ENCODE measurements around the gene SRP54. TPM values are rescaled to one million over a fixed set of nuclear protein-coding genes. Genes with fewer than 3 reads are reported as not detected.
"Not testable (repeated sequence)": the region's sequence is repeated elsewhere in the genome, so short reads cannot be mapped to it uniquely, and the experiment has no call there.

SRP54 gene
- total RNA-seq, 1 experiment from 2014 or later, result 57.6 TPM

DNA sequence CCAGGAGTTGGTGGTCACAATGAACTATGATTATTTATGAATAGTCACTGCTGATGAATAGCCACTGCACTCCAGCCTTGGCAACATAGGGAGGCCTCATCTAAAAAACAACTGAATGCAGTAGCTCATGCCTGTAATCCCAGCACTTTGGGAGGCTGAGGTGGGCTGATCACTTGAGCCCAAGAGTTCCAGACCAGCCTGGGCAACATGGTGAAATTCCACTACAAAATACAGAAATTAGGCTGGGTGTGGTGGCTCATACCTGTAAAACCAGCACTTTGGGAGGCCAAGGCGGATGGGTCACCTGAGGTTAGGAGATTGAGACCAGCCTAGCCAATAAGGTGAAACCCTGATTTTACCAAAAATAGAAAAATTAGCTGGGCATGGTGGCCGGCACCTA lies 49.8 kb downstream of the SRP54 start:
- H3K4me3 Mint-ChIP-seq (ENCODE audit: low read depth, unreplicated experiment), result no peak overlapping the region
- CTCF ChIA-PET, result no interaction called here
- intact Hi-C loops (cut with micrococcal nuclease; ENCODE audit: unreplicated experiment), result no loop called here
- no TSS peak for BruUV-seq (replicated peaks)
- peaks cover 9% of the 10 kb centered on the region for H3K36me3 Mint-ChIP-seq (ENCODE audit: insufficient read depth, unreplicated experiment)
- H3K27ac Mint-ChIP-seq (ENCODE audit: unreplicated experiment), result no peak overlapping the region
- TF ChIP-seq CTCF (IDR thresholded peaks at IDR 0.05; ENCODE audit: unreplicated experiment), result no peak
- peaks cover 3% of the 10 kb centered on the region for H3K9me3 Mint-ChIP-seq (ENCODE audit: low read depth, unreplicated experiment)
- no peak for DNase-seq
- H3K27me3 Mint-ChIP-seq (ENCODE audit: unreplicated experiment), result no peaks in the 10 kb centered on the region
- H3K4me1 Mint-ChIP-seq (ENCODE audit: low read depth, unreplicated experiment), result no peaks in the 10 kb centered on the region

- Mint-ChIP-seq H3K4me1 (ENCODE audit: low read depth, unreplicated experiment) (no peaks in the 10 kb centered on the region), H3K27ac (ENCODE audit: unreplicated experiment) (no peak overlapping the region), H3K9me3 (ENCODE audit: low read depth, unreplicated experiment) (peaks cover 3% of the 10 kb centered on the region), H3K36me3 (ENCODE audit: insufficient read depth, unreplicated experiment) (no peaks in the 10 kb centered on the region), H3K27me3 (ENCODE audit: unreplicated experiment) (no peaks in the 10 kb centered on the region), H3K4me3 (ENCODE audit: low read depth, unreplicated experiment) (no peak overlapping the region)
- TF ChIP-seq CTCF (IDR thresholded peaks at IDR 0.05; ENCODE audit: unreplicated experiment), result no peak
- BruUV-seq (replicated peaks), result no TSS peak
- no peak for DNase-seq
- intact Hi-C loops (cut with micrococcal nuclease; ENCODE audit: unreplicated experiment), result no loop called here
- CTCF ChIA-PET, result no interaction called here
Measured at GRCh38 chr14:35034440-35034833, 51.6 kb downstream of the SRP54 start.

DNA sequence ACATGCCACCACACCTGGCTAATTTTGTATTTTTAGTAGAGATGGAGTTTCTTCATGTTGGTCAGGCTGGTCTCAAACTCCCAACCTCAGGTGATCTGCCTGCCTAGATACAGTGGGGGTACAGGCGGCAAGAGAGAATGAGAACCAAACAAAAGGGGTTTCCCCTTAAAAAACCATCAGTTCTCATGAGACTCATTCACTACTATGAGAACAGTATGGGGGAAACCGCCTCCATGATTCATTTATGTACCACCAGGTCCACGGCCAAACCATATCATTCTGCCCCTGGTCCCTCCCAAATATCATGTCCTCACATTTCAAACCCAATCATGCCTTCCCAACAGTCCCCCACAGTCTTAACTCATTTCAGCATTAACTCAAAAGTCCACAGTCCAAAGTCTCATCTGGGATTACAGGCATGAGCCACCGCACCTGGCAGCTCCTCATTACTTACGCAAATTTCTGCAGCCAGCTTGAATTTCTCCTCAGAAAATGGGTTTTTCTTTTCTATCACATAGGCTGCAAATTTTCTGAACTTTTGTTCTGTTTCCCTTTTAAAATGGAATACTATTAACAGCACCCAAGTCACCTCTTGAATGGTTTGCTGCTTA lies 52.3 kb downstream of the SRP54 start:
- CTCF ChIA-PET; H3K36me3 Mint-ChIP-seq (ENCODE audit: insufficient read depth, unreplicated experiment); H3K4me3 Mint-ChIP-seq (ENCODE audit: low read depth, unreplicated experiment); H3K27ac Mint-ChIP-seq (ENCODE audit: unreplicated experiment); DNase-seq; H3K4me1 Mint-ChIP-seq (ENCODE audit: low read depth, unreplicated experiment); H3K9me3 Mint-ChIP-seq (ENCODE audit: low read depth, unreplicated experiment); intact Hi-C loops (cut with micrococcal nuclease; ENCODE audit: unreplicated experiment); H3K27me3 Mint-ChIP-seq (ENCODE audit: unreplicated experiment); BruUV-seq (replicated peaks): not testable (repeated sequence)

DNA sequence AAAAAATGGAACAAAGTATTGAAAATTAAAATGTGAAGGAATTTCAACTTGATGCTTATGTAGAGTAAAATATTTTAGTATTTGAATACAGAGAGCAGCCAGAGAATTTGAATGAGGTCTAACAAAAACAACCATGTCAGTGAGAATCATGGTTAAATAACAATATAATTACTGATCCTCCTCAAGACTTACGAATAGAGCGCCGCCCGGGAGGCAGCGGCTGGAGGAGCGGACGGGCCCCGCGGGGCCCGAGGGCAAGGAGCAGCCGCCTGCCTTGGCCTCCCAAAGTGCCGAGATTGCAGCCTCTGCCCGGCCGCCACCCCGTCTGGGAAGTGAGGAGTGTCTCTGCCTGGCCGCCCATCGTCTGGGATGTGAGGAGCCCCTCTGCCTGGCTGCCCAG lies 55.5 kb downstream of the SRP54 start:
- H3K27me3 Mint-ChIP-seq (ENCODE audit: unreplicated experiment); H3K36me3 Mint-ChIP-seq (ENCODE audit: insufficient read depth, unreplicated experiment); H3K9me3 Mint-ChIP-seq (ENCODE audit: low read depth, unreplicated experiment); H3K4me3 Mint-ChIP-seq (ENCODE audit: low read depth, unreplicated experiment); H3K27ac Mint-ChIP-seq (ENCODE audit: unreplicated experiment); H3K4me1 Mint-ChIP-seq (ENCODE audit: low read depth, unreplicated experiment); BruUV-seq (replicated peaks); DNase-seq; intact Hi-C loops (cut with micrococcal nuclease; ENCODE audit: unreplicated experiment); CTCF ChIA-PET: not testable (repeated sequence)

DNA sequence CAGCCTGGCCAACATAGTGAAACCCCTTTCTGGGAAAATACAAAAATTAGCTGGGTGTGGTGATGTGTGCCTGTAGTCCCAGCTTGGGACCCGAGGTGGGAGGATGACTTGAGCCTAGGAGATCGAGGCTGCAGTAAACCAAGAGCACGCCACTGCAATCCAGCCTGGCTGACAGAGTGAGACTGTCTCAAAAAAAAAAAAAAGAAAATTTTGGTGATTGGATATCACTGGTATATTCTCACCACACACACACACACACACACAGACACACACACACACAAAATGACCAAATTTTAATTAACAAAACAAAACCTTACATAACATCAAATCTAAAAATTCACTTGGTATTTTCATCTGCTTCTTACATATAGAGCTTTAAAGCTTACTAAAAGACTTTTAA lies 59.8 kb downstream of the SRP54 start:
- Mint-ChIP-seq H3K36me3 (ENCODE audit: insufficient read depth, unreplicated experiment) (peaks cover 22% of the 10 kb centered on the region), H3K4me1 (ENCODE audit: low read depth, unreplicated experiment) (peaks cover 12% of the 10 kb centered on the region), H3K4me3 (ENCODE audit: low read depth, unreplicated experiment) (no peak overlapping the region), H3K27ac (ENCODE audit: unreplicated experiment) (no peak overlapping the region), H3K9me3 (ENCODE audit: low read depth, unreplicated experiment) (no peaks in the 10 kb centered on the region), H3K27me3 (ENCODE audit: unreplicated experiment) (no peaks in the 10 kb centered on the region)
- DNase-seq, result no peak
- intact Hi-C loops (cut with micrococcal nuclease; ENCODE audit: unreplicated experiment), result no loop called here
- CTCF ChIA-PET, result interaction anchor here (0.6 kb wide), 2 partner anchors 374 to 398 kb away, joined by 4 read pairs; no protein-coding TSS in a partner anchor
- no TSS peak for BruUV-seq (replicated peaks)
- no peak for TF ChIP-seq CTCF (IDR thresholded peaks at IDR 0.05; ENCODE audit: unreplicated experiment)

Data from Calu3 (cell line).